ENCODE measurements around the gene SHC4. TPM values are rescaled to one million over a fixed set of nuclear protein-coding genes. Genes with fewer than 3 reads are reported as not detected.
A peak's percentile ranks its signal among the peaks of the same experiment; 100 is the strongest.
"Not testable (repeated sequence)": the region's sequence is repeated elsewhere in the genome, so short reads cannot be mapped to it uniquely, and the experiment has no call there.

The SHC4 gene
- total RNA-seq, 1 donor from 2014 or later = 4.8 TPM

DNA sequence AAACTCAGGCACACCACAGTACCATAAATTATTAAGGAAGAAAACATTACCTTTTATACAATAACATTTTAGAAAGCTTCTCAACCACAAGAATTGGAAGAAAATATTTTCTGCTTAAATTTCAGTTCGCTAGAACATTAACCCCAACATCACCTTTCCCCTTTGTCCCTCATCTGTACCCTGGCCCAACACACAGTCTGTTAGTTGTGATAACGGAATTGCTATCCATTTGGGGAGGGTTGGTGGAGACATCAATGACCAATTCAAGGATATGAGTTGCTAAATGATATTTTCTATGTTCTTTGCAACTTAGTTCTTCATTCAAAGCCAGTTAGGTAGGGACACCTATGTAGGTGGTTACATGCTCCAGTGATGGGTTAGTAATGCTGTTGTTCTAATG lies 80.0 kb downstream of the SHC4 start:
- no peak for DNase-seq (ENCODE audit: low spot score)

GRCh38 chr15:48880070-48880634 lies 83.6 kb downstream of the SHC4 start:
- DNase-seq (ENCODE audit: low spot score) = no peak

GRCh38 chr15:48877630-48878595 lies 85.8 kb downstream of the SHC4 start, which contains the start of gene EID1:
Gene EID1, plus strand, starts transcription at chr15:48878134. Its CDS starts 43 bp downstream, at chr15:48878177.
- peak; percentile 97 for DNase-seq (ENCODE audit: low spot score)

GRCh38 chr15:48876057-48876456 lies 87.7 kb downstream of the SHC4 start:
- no peak for DNase-seq (ENCODE audit: low spot score)

DNA sequence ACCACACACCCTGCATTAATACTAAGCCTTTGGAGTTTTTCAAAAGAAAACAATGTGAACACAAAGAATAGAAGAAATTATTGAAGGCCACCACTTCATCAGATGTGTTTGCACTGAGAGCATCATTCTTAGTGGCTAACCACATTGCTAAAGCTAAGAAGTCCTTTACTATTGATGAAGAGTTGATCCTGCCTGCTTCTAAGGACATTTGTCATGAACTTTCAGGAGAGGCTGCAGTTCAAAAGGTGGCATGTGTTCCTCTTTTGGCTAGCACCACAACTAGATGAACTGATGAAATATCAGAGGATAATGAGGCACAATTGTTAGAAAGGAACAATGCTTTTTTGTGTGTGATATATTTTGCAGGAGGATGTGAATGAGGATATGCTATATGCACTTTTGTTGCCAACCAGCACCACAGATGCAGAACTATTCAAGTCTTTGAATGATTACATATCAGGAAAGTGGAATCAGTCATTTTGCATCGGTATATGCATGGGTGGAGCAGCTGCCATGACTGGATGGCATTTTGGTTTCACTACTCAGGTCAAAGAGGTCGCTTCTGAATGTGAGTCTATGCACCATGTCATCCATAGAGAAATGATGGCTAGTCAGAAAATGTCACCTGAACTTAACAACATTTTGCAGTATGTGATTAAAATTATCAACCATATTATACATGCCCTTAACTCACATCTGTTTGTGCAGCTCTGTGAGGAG lies 88.3 kb downstream of the SHC4 start:
- no peak for DNase-seq (ENCODE audit: low spot score)

DNA sequence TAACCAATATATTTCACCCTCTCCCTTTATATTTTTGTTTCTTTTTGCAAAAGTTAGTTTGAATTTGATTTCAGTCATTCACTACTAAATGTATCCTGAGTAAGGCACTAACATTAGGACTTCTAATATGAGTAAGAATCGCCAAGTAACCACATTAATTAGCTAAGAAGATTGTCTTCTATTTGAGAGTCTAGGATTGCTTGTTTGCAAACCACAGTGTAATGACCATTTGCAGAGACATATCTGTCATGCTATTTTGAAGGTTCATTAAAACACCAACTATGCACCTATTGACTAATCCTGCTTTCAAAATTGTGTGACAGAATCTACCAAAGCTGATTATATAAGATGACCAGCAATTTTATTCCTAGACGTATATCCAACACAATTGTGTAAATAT lies 91.1 kb downstream of the SHC4 start:
- no peak for DNase-seq (ENCODE audit: low spot score)

DNA sequence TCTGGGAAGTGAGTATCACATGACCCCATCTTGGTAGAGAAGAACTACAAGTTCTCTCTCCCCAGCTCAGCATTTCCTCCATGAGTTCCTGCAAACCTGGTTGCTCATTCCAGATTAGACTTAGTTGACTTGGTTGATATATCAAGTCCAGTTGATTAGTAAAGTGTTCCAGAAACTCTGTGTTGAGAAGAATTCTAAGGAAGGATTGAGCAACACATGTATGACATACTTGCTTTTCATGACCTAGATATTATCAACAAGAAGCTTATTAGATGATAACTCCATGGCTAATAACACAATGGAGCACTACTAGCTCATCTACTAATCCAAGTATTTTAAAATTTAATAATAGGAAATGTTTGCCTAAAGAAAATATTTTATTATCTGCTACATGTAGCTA lies 92.2 kb downstream of the SHC4 start:
- DNase-seq (ENCODE audit: low spot score) = no peak

DNA sequence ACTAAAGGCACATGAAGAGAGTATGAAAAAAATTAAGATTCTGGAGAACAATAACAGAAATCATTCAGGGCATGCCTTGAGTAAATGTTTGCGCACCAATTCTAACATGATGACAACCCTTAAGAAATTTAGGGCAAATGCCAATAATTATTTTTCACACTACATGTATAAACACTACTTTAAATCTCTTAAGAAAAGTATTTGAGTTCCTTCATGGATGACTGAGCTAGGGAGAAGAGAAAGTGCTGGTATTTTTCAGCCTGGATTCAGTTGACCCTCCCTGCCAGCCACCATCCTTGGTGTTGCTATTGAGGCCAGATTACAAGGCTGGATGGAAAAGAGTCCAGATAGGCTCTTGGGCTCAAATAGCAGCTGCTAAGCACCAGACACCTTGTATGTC lies 93.8 kb downstream of the SHC4 start:
- no peak for DNase-seq (ENCODE audit: low spot score)

DNA sequence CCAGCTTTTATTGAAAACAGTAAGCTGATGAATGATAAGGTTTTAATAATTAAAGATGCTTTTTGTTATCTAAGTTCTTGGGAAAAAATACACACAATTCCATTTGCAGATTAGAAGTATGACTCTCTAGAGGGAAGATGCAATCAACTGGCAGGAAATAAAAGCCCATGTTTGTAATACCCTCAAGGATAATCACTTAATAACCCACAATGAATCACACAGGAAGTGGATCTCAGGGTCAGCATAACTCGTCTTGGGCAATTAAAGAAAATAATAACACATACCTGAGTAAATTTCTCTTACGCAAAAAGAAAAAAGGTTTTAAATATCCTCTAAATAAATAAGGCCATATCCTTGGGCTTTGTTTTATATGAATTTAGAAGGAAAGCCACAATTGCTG lies 95.2 kb downstream of the SHC4 start:
- DNase-seq (ENCODE audit: low spot score) = no peak

- no peak for DNase-seq (ENCODE audit: low spot score)
Measured at GRCh38 chr15:48868023-48868422, 95.7 kb downstream of the SHC4 start.

DNA sequence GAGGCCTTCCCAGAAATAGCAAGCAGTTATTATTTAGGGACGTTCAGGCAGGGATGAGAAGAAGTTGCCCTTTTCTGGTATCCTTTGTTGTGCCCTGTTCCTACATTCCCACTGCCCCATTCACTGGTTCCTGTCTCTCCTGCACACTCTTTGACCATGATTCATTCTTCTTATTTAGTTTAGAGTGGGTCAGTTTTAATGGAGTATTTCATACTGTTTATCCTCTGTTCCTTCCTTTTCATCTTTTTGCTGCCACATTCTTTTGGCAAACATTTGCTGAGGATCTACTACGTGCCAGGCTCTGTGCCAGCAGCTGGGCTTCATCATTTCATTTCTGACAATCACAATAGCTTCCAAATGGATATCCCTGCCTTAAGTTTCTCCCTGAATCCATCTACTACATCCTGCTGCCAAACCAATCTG lies 97.6 kb downstream of the SHC4 start:
- no peak for DNase-seq (ENCODE audit: low spot score)

DNA sequence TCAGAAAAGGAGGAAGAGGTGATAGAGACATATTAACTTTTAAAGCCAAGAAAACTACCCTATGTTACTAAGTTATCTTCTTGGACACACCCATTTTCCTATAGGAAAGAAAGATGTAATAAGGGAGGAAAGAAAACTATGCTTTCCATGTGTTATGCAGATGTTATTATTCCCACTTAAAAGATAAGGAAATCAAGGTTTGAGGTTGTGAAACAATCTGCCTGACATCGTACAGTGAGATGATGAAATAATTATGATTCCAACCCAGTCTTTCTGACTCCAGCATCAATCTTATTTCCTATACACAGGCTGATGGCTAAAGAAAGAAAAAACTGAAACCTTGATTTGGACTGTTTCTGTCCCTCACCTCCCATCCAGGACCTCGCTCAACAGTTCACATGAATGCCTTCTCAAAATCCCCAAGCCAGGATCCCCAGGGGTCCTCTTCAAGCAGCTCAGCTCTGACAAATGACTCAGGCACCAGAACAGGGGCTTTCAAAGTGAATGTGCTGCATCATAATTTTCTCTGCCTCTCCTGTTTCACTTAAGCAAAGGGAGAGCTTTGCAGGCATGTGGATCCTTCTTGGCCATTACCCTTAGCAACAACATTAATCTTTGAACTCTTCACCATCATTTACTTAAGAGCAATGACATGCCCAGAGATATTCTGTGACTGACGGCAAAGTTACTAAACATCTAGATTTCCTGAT lies 98.2 kb downstream of the SHC4 start:
- no peak for DNase-seq (ENCODE audit: low spot score)

GRCh38 chr15:48862705-48863104 lies 101.0 kb downstream of the SHC4 start:
- DNase-seq (ENCODE audit: low spot score) = no peak

DNA sequence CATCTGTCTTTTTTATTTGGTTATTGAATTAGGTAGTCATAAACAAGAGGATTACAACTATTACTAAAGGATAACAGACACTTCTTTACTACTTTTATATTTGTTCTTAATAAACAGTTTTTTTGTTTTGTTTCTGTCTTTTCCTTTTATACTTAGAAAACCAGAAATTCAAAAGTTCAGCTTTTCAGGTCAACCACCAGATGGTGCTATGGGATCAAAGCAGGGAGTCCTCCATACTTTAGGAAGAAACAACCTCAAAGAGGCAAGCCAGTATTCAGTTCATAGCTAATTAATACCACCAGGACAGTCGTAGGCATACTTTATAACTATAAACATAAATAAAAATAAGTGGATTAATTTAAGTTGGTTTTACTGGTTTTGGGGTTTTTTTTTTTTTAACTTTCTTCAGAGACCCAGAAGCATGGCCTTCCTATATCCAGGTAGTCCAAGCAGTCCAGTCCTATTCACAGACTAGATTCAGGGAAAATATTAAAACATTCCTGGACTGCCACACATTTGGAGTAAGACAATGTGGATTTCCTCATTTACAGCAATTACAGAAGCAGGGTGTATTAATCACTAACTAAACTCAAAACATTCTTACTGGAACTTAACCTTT lies 101.8 kb downstream of the SHC4 start:
- peak; percentile 71 for DNase-seq (ENCODE audit: low spot score)

DNA sequence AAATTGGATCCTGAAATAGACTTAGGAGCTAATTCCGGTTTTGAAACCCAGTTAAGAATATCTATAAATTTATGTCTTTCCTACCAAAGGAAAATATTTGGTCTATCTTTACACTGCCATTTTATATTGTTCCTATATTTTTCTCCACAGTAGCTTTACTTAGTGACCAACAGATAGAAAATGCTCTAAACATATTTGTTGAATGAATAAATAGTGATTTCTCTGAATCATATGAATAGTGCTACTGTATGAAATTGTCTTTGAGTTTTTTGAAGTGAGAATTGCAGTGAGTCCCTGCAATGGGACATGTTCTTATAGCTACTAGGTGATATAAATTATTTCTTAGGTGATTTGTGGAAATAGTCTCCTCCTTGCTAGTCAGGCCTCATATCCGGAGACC lies 104.3 kb downstream of the SHC4 start:
- no peak for DNase-seq (ENCODE audit: low spot score)

- DNase-seq (ENCODE audit: low spot score) = no peak
Measured at GRCh38 chr15:48858401-48858800, 105.3 kb downstream of the SHC4 start.

DNA sequence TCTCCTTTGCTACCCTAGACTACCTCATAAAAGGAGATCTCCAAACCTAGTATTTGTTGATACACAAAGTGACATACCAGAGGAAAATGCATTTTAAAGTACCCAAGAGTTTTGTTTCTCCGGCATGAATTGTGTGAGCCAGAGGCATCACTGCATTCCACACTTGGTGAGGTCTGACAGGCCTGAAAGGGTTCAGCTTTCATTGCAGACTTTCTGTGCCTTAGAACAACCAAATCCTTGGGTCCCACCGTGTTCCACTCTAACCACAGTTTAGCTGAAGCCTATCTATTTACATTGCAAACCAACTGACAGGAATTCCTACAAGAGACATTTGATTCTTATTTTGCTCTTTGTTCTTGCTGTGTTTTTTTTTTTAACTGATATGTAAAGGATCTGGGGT lies 106.8 kb downstream of the SHC4 start:
- DNase-seq (ENCODE audit: low spot score) = no peak

- DNase-seq (ENCODE audit: low spot score) = peak; percentile 85
Measured at GRCh38 chr15:48855501-48856440, 107.9 kb downstream of the SHC4 start.

DNA sequence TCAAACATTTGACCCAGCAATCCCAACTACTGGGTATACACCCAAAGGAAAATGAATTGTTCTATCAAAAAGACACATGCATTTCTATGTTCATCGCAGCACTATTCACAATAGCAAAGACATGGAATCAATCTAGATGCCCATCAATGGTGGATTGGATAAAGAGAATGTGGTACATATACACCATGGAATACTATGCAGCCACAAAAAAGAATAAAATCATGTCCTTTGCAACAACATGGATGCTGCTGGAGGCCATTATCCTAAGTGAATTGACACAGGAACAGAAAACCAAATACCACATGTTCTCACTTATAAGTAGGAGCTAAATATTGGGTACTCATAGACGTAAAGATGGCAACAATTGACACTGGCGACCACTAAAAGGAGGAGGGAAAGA lies 109.3 kb downstream of the SHC4 start:
- DNase-seq (ENCODE audit: low spot score) = not testable (repeated sequence)

- DNase-seq (ENCODE audit: low spot score) = no peak
Measured at GRCh38 chr15:48851956-48852355, 111.8 kb downstream of the SHC4 start.
